Measurements from ENCODE around the gene RAB1B. TPM values are rescaled to one million over a fixed set of nuclear protein-coding genes. Genes with fewer than 3 reads are reported as not detected.

RAB1B gene
- total and polyA plus RNA-seq, 10 of the 15 experiments (the other 5 are each of a cell fraction or from before 2014, with no cell fraction given), result 10.4 to 193 (median 96.9) TPM

DNA sequence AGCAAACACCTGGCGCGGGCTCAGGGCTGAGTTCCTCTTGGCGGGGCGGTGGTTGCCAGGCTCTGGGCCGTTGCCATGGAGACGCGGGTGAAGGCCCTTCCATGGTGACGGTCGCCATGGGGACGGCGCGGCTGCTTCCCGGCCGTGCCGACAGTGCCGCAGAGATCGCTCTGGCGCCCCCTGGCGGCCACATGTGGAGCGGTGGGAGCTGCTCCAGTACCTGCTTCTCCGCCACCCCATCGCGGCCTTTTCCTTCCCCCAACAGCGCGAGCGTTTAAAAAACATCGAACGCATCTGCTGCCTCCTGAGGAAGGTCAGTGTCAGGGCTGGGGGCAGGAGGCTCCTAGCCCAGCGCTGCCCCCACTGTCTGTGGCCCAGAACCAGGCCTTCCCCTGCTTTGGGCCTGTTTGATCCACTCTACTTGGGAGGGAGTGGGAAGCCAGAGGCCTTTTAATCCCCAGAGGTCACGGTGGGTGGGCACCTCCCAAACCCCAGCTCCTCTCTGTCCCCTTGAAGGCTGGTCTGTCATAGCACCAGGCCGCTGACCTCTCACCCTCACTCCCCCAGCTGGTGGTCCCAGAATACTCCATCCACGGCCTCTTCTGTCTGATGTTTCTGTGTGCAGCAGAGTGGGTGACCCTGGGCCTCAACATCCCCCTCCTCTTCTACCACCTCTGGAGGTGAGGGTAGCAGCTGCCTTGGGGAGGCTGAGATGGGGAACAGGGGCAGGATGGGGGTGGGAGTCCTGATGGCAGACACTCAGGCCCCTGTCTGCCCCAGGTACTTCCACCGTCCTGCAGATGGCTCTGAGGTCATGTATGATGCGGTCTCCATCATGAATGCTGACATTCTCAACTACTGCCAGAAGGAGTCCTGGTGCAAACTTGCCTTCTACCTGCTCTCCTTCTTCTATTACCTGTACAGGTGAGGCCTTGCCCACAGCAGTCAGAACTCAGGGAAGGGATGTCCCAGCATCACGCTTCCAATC is 14.3 kb downstream of the RAB1B start (continued):
- TF ChIP-seq, protein P1, sequence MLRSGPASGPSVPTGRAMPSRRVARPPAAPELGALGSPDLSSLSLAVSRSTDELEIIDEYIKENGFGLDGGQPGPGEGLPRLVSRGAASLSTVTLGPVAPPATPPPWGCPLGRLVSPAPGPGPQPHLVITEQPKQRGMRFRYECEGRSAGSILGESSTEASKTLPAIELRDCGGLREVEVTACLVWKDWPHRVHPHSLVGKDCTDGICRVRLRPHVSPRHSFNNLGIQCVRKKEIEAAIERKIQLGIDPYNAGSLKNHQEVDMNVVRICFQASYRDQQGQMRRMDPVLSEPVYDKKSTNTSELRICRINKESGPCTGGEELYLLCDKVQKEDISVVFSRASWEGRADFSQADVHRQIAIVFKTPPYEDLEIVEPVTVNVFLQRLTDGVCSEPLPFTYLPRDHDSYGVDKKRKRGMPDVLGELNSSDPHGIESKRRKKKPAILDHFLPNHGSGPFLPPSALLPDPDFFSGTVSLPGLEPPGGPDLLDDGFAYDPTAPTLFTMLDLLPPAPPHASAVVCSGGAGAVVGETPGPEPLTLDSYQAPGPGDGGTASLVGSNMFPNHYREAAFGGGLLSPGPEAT (IDR thresholded peaks at IDR 0.05; ENCODE audit: low read depth), result no peak
- TF ChIP-seq, protein P2, sequence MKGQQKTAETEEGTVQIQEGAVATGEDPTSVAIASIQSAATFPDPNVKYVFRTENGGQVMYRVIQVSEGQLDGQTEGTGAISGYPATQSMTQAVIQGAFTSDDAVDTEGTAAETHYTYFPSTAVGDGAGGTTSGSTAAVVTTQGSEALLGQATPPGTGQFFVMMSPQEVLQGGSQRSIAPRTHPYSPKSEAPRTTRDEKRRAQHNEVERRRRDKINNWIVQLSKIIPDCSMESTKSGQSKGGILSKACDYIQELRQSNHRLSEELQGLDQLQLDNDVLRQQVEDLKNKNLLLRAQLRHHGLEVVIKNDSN (IDR thresholded peaks at IDR 0.05; ENCODE audit: borderline replicate concordance, extremely low read length, insufficient read depth, low read depth, low read length), result no peak
- TF ChIP-seq ZBED1 (IDR thresholded peaks at IDR 0.05; ENCODE audit: borderline replicate concordance) (no peak), RFX5 (IDR thresholded peaks at IDR 0.05; ENCODE audit: low read depth, low read length) (peak; percentile 72; the same call in 1 of the 2 replicates), ZNF24 (IDR thresholded peaks at IDR 0.05) (no peak), CHD1 (IDR thresholded peaks at IDR 0.05; ENCODE audit: low read depth, low read length) (no peak), PAX5 (IDR thresholded peaks at IDR 0.05; ENCODE audit: borderline replicate concordance, low read depth, low read length) (no peak), NFYA (IDR thresholded peaks at IDR 0.05; ENCODE audit: borderline replicate concordance, low read depth, low read length) (no peak), CREB1 (IDR thresholded peaks at IDR 0.05; ENCODE audit: low read depth) (peak; percentile 42; the same call in 1 of the 2 replicates), DPF2 (IDR thresholded peaks at IDR 0.05) (no peak), FOXK2 (IDR thresholded peaks at IDR 0.05) (no peak)
- TF ChIP-seq, protein P3, sequence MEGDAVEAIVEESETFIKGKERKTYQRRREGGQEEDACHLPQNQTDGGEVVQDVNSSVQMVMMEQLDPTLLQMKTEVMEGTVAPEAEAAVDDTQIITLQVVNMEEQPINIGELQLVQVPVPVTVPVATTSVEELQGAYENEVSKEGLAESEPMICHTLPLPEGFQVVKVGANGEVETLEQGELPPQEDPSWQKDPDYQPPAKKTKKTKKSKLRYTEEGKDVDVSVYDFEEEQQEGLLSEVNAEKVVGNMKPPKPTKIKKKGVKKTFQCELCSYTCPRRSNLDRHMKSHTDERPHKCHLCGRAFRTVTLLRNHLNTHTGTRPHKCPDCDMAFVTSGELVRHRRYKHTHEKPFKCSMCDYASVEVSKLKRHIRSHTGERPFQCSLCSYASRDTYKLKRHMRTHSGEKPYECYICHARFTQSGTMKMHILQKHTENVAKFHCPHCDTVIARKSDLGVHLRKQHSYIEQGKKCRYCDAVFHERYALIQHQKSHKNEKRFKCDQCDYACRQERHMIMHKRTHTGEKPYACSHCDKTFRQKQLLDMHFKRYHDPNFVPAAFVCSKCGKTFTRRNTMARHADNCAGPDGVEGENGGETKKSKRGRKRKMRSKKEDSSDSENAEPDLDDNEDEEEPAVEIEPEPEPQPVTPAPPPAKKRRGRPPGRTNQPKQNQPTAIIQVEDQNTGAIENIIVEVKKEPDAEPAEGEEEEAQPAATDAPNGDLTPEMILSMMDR (IDR thresholded peaks at IDR 0.05 in 2 of 3, conservative IDR thresholded peaks at IDR 0.05 in 1 of 3; ENCODE audit: control insufficient read depth in 2 of 3, extremely low read depth in 1 of 3, insufficient read depth in 1 of 3, low read depth in 3 of 3, low read length in 3 of 3), result peak; percentile 90 to 99 (median 97); a peak in 5 of 6 replicates
- TF ChIP-seq, protein P4, sequence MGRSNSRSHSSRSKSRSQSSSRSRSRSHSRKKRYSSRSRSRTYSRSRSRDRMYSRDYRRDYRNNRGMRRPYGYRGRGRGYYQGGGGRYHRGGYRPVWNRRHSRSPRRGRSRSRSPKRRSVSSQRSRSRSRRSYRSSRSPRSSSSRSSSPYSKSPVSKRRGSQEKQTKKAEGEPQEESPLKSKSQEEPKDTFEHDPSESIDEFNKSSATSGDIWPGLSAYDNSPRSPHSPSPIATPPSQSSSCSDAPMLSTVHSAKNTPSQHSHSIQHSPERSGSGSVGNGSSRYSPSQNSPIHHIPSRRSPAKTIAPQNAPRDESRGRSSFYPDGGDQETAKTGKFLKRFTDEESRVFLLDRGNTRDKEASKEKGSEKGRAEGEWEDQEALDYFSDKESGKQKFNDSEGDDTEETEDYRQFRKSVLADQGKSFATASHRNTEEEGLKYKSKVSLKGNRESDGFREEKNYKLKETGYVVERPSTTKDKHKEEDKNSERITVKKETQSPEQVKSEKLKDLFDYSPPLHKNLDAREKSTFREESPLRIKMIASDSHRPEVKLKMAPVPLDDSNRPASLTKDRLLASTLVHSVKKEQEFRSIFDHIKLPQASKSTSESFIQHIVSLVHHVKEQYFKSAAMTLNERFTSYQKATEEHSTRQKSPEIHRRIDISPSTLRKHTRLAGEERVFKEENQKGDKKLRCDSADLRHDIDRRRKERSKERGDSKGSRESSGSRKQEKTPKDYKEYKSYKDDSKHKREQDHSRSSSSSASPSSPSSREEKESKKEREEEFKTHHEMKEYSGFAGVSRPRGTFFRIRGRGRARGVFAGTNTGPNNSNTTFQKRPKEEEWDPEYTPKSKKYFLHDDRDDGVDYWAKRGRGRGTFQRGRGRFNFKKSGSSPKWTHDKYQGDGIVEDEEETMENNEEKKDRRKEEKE (IDR thresholded peaks at IDR 0.05), result no peak
- TF ChIP-seq, protein P5, sequence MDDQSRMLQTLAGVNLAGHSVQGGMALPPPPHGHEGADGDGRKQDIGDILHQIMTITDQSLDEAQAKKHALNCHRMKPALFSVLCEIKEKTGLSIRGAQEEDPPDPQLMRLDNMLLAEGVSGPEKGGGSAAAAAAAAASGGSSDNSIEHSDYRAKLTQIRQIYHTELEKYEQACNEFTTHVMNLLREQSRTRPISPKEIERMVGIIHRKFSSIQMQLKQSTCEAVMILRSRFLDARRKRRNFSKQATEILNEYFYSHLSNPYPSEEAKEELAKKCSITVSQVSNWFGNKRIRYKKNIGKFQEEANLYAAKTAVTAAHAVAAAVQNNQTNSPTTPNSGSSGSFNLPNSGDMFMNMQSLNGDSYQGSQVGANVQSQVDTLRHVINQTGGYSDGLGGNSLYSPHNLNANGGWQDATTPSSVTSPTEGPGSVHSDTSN (IDR thresholded peaks at IDR 0.05; ENCODE audit: insufficient replicate concordance, low read depth, low read length), result no peak
- TF ChIP-seq, protein P6, sequence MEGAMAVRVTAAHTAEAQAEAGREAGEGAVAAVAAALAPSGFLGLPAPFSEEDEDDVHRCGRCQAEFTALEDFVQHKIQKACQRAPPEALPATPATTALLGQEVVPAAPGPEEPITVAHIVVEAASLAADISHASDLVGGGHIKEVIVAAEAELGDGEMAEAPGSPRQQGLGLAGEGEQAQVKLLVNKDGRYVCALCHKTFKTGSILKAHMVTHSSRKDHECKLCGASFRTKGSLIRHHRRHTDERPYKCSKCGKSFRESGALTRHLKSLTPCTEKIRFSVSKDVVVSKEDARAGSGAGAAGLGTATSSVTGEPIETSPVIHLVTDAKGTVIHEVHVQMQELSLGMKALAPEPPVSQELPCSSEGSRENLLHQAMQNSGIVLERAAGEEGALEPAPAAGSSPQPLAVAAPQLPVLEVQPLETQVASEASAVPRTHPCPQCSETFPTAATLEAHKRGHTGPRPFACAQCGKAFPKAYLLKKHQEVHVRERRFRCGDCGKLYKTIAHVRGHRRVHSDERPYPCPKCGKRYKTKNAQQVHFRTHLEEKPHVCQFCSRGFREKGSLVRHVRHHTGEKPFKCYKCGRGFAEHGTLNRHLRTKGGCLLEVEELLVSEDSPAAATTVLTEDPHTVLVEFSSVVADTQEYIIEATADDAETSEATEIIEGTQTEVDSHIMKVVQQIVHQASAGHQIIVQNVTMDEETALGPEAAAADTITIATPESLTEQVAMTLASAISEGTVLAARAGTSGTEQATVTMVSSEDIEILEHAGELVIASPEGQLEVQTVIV (IDR thresholded peaks at IDR 0.05; ENCODE audit: borderline replicate concordance, partially characterized antibody), result peak; percentile 98
- TF ChIP-seq, protein P7, sequence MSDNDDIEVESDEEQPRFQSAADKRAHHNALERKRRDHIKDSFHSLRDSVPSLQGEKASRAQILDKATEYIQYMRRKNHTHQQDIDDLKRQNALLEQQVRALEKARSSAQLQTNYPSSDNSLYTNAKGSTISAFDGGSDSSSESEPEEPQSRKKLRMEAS (IDR thresholded peaks at IDR 0.05; ENCODE audit: low read depth, low read length), result no peak; the same call in 1 of the 2 replicates
